GM18517 (cell line): Measurements from ENCODE around the gene UQCR11.

Experiments
- ATAC-seq: cut with Tn5 transposase; IDR thresholded peaks from one replicate; pipeline ENCODE4 v1.9.1; 2021; ENCODE audit warnings: mild to moderate bottlenecking, moderate library complexity; ENCODE audit not compliant: unreplicated experiment

The UQCR11 gene

DNA sequence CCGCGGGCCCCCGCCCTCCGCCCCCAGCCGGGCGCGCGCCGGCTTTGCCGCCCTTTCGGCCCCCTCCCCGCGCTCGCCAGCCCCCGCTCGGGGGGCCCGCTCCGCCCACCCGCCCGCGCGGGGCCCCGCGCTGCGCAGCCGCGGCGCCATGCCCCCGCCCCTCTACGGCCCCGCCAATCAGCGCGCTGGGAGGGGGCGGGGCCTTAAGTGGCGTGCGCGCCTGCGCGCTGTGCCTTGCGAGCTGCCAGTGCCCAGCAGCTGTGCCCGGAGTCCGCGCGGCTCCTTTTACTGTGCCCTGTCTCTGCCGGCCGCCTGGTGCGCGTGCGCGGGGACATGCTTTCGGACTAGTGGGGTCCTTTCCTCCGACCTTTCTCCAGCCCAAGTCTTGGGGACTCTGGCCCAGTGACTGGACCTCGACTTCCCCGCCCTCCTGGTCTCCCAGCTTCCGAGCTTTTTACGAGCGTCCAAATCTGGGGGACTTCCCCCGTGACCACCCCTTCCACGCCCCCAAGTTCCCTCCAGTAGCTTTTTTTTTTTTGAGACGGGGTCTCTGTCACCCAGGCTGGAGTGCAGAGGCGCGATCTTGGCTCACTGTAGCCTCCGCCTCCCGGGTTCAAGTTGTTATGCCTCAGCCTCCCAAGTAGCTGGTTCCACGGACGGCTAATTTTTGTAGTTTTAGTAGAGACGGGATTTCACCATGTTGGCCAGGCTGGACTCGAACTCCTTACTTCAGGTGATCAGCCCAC is 12.3 kb downstream of the UQCR11 start, which contains the start of gene MBD3:
TSS of gene MBD3 (minus strand) at position 111 of the 746 bp plus-strand sequence. CDS start 234 bp downstream, outside the sequence.
- ATAC-seq, result peak; percentile 42

DNA sequence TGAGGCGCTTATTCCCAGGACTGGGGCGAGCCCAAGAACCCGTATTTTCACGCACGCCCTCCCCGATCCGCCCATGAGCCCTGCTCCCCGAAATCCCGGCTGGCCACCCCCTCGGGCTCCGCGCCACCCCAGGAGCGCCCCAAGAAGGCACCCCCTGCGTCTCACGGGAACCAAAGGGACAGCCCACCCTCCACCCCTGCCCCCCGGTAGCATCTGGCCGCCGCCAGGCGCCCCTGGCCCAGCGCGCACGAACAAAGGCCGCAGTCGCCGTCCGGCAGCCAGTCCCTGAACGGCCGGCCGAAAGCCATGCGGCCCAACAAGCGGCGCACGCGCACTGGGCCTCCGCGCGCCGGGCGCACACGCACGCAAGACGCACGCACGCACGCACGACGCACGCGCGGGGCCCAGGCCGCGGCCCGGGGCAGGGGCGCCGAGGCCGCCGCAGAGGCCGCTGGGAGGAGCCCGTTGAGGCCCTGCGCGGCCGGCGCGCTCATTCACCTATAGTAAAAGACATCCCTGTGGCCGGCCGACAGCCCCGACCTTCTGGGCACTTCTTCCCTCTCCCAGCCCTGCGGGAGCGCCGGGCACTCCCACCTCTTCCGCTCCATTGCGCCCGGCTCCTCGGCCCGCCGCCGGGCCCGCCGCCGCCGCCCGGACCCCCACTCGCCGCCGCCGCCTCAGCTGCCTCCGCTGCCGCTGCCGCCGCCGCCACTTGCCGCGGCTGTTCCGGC is 13.1 kb downstream of the UQCR11 start:
- ATAC-seq, result peak; percentile 60

DNA sequence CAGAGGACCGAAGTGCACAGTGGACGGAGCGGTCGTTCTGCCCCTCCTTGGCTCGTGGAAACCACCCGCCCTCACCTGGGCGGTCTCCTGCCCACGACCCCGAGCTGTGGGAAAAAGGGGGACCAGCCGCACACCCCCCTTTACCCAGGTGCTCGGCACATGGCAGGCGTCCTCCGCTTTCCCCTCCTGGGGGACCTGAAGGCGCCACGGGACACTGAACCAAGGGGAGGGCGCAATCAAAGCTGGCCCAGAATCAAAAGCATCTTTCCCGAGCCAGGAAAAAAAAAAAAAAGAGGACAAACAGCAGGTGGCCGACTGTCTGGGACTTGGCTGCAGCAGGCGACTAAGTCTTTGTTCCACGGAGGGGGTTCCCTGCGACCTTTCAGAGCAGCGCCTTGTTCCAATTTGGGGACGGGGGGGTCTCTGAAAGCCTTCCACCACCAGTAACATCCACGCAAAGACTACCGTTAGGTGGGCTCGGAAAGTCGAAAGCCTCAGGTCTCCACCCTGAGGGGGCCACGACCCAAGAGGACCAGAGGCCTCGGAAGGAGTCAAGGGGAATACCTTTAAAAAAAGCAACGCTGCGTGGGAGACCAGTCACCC is 13.7 kb downstream of the UQCR11 start:
- ATAC-seq, result no peak

DNA sequence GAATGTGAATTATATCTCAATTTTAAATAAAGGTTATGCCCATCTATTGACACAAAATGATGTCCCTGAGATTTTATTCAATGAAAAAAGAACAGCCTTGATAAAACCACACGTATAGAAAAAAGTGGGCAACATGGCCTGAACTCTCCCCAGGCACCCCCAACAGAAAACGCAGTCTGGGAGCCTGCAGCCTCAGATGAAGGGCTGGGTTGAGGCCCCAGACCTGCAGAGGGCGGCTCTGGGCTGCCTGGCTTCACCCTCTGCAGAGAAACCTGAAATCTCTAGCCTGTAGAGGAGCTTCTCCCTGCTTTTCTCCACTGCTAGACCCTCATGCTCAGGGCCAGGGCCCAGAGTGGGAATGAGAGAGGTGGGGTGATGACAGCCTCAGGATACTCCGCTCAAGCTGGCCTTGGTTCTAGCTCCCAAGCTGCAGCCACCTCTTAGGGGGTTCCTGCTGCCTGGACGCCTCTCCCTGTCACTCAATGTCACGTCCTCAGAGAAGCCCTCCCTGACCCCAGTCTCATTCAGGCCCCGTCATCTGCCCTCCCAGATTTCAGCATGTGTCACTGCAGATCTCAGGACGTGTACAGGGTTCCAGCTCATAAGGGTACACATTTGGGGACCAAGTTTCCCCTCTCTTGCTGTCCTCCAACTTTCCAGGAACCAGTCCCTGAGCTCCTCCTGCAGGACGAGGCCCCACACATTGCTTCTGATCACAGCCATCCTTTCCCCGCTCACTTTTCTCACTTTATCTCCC is 14.4 kb downstream of the UQCR11 start:
- no peak for ATAC-seq

DNA sequence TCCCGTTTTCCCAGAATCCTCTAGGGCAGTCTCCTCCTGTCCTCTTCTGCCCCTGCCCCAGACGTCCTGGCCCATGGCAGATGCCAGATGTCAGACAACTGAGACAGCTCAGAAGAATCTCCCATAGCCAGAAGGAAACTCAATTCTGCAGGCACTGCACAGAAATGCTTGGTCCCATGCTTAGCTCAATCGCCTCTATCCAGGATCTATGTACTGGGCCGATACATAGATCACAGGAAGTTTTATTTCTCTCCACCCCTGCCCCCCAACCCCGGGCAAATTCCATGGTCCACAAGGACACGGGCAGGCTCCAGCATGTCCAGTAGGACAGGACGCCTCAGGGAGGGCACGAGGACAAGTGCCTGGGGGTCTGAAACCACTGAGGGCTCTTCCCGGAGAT is 17.4 kb downstream of the UQCR11 start:
- no peak for ATAC-seq

DNA sequence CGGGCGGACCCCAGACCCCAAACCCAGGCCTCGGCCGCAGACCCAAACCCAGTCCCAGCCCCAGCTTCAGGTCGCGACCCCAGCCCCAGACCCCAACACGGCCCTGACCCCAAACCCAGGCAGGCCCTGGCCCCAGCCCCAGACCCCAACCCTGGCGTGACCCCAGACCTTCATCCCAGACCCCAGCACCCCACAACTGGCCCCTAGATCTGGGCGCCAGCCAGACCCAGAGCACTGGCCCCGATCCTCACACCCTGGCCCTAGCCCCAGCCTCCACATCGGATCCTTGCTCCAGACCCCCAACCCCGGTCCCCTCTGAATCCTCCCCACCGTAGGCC is 20.1 kb downstream of the UQCR11 start:
- ATAC-seq, result no peak

DNA sequence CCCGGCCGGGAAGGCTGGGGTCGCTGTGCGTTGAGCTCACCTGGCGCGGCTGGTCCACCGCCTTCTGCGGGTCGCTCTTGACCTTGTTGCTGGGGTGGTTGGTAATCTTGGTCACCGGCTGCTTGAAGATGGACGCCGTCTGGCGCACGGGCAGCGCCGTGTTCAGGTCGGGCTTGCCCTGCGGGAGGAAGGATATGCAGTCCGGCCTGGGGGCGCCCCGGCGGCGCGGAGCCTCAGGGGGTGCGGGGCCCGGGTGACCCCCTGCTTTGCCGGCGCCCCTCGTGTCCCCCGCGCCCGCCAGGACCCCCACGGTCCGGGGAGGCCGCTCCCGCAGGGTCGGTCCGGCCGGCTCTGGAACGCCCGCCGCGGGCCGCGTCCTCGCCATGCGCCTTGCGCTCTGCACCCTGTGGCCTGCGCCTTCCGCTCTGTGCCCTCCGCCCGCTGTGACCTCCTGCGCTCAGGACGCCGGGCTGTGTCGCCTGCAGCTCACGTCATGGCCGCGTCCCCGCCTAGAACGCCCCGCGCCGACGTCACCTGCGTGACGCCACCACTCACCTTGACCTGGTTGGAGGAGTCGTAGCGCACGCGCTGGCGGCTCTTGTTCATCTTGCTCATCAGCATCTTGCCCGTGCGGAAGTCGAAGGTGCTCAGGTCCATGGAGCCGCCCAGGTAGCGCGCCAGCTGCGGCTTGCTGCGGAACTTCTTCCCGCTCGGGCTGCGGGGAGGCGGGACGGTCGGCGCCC is 20.6 kb downstream of the UQCR11 start:
- no peak for ATAC-seq

DNA sequence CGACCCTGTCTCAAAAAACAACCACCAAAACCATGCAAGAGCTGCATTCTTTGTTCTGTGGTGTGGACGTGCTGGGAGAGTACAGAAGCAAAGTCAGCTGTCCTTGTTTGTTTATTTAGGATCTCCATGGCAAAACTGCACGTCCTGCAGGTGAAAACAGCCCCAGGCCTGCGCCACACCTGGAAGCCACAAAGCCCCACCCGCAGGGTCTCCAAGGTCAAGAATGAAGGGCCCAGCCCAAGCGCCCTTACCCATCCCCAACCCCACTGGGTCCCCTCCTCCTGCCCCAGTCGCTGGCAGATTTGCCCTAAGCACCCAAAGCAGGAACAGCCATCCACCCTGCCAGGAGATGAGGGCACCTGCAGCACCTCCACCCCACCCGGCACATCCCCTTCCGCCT is 23.1 kb downstream of the UQCR11 start:
- ATAC-seq, result no peak

DNA sequence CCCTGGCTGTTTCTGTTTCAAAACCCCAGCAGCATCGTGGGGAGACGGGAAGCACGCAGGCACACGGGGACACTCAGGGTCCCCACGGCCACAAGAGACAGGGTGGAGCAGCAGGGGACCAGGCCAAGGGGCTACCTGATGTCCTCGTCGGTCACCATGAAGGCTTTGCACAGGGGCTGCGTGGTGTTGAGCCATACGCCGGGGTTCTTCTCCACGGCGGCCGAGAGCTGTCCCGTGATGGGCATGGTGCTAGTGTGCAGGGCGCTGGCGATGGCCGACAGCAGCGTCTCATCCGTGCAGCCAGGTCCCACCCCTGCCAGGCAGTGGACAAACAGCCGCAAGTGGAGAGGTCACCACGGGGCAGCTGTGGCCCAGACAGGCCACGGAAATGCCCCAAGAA is 24.3 kb downstream of the UQCR11 start:
- no peak for ATAC-seq

DNA sequence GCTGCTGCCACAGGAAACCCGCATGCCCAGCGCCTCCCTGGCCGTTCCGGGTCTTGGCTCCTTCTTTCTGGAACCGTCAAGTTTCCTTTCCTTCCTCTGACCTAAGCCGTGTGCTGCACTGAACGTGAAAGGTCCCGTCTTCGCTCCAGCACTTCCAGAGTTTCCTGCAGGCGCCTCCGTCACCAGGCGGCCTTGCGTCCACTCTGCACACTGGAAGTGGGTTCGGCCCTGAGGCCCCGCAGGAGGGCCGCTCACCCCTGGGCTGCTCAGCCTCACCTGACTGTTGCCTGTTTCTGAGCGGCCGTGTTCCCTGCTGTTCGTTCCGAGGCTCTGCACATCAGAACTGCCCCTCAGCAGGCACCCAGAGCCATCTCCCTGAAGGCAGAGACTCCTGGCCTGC is 24.9 kb downstream of the UQCR11 start:
- ATAC-seq, result no peak

DNA sequence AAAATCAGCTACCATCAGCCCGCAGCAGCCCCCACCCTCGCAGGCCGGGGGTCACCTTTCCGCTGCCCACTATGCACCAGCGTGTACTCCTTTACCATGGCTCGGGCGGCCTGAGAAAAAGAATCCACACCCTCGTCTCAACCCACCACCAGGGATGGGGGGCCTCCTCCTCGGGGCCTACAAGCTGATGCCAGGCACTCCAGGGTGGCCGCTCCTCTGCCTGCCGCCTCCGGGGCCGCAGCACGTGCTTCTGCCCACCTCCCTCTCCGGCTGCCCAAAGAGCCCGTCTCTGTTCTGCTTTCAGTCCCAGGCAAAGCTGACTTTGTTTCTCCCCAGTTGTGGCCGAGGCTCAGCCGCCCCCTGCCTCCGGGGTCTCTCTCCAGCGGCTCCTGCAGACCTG is 26.0 kb downstream of the UQCR11 start:
- ATAC-seq, result no peak

DNA sequence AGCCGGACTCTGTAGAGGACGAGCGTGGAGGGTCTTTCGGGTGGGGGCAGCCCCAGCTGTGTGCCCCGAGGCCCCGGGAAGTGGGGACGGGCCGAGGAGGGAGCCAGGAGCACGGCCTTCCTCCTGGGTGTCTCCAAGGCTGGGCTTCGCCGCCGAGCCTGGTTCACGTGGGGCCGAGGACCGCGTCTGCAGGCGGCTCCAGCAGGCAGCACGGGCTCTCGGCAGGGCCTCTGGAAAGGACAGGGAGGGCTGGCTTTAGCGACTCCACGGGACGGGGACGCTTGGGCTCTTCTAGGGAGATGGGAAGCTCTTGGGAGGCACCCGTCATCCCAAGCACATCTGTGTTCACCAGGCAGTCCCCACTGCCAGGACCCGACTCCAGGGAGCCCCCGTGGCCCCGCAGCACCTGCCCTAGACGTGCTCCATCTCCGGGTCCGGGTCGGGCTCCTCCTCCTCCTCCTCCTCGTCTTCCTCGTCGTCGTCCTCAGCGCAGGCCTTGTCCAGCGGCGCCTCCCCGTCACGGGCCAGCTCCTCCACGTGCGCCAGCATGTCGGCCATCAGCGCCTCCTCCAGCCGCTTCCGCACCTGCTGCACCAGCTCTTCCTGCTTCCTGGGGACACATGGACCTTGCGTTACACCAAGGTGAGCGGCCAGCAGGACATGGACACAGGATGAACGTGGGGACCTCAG is 27.2 kb downstream of the UQCR11 start:
- no peak for ATAC-seq

DNA sequence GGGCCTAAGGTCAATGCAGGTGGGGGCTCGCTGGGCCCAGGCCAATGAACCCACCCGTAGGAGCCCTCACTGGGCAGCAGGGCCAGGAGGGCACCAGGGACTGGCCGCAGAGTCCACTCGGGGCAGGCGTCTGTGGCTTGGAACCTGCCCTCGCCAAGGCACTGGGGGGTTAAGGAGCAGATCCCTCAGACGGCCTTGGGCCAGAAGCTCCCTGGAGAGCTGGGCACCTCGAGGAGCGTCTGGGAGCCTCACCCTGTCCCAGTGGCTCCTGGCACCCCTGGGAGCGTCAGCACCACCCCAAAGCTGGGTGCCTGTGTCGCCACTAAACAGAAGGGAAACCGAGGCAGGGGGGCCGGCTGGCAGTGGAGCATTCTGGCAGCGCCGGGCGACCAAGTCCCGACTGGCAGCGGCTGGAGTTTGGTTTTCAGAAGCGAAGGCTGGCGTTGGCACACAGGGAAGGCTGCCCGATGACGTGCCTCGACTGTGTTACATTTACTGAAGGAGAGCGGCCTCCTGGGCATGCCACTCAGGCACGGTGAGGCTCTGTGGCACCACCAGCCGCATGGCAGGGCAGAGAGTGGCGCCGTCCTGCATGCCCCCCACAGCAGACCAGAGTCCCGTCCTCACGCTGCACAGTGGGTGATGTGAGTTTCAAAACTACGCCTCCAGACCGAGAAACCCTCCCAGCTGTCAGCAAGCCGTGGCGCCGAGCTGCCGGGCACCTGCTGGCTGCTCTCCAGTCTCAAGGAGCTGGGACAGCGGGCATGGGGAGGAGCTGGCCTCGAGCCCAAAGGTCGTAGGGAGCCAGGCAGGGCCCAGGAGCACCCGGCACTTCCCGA is 28.0 kb downstream of the UQCR11 start:
- no peak for ATAC-seq

DNA sequence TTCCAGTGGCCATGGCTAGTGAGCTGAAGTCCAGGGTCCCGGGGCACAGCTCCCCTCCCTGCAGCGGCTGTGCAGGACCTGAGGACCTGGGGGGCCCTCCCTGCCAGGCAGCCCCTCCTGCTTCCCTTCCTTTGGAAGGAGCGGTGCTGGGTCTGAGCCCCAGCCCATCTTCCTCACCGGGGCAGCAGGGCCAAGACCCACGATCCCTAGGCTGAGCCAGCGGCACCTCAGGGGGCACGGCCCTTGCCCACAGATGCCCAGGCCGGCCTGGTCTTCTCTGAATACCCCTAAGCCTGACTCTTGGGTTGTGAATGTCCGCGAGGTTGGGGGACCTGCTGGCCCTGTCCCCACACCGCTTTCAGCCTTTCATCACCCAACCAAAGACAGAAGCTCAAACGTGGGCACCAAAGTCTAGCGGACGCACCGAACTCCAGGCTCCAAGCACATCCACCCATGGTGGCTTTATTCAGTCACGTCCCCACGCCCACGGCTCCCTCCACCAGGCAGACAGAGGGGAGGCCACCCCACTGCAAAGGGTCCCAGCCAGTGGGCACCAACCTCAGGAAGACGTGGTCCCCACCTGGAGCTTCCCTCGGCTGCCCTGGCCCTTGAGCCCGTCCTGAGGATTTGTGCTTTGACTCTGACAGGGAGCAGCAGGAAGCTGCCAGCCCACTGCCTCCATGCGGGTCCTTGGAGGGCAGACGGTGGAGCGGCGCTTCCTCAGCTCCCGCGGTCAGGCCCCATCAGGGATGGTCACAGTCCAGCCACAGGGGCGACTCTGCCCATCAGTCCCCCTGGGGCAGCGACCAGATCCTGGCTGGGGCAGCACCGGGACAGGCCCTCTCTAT is 28.8 kb downstream of the UQCR11 start:
- ATAC-seq, result no peak

DNA sequence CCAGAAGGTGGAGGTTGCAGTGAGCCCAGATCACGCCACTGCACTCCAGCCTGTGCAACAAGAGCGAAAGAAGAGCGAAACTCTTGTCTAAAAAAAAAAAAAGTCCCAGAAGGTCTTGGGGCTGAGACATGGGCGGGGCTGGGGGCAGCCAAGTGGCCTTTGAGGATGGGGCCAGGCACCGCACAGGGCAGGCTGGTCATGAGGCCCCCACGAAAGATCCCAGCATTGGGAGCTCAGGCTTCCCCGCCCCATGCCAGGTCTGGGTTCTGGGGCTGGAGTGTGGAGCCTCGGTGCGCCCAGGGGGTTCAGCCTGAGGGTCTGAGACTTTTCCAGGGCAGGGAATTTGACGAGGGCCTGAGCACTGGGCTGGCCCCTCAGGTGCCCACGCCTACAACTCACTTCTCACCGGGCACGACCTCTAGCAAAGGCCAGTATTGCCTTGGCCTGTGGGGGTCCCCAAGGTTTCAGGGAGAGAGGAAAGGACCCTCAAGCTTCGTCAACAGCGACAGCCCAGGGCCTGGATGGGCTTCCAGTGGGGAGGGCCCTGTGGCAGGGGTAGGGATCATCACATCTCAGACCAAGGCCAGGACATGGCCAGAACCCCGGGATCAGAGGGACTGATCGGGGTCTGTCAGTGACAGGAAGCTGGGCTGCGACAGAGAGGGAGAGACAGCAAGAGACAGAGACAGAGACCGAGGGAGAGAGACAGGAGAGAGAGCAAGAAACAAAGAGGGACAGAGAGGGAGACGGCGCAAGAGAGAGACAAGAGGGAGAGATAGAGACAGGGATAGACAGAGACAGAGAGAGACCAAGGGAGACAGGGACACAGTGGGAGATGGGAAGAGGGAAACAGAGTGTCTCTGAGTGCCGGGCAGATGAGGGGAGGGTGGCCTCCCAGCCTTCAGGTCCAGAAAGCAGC is 29.7 kb downstream of the UQCR11 start:
- no peak for ATAC-seq

DNA sequence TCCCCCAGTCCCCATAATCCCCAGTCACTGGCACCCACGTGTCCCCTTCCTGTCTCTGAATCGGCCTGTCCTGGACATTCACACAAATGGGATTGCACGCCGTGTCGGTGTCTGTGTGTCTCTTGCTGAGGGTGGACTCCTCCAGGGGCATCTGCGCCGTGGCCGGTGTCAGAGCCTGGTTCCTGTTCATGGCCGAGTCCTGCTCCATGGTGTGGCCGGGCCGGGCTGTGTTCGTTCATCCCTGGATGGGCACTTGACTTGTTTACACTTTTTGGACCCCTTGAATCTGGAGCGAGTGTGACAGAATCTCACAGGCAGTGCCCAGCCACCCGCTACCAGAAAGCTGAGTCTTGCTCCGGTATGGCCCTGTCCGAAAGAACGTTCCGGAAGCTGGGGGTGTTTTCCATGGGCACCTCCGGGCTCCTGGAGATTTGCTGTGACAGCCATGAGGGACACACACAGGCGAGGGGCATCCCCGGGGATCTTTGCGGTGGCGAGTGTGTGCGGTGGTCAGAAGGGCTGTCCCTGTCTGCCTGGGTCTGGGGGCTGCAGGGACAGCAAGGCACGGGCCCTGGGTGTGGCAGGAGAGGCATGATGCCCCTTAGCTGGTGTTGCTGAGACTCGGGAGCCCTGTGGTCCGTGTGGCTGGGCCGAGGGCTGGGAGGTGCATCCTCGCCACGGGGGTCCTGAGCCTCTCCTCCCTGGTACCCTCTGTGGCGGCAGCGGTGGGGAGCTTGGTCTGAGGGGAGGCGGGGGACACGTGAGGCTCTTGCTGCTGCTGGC is 30.7 kb downstream of the UQCR11 start:
- no peak for ATAC-seq
